HepG2 (cell line): ENCODE data around the gene SFXN5. TPM values are rescaled to one million over a fixed set of nuclear protein-coding genes. Genes with fewer than 3 reads are reported as not detected.

Source experiments
- ARNTL ChIP-seq: sonication (generic); formaldehyde crosslinking; IDR thresholded peaks from 2 replicates; pipeline ENCODE4 v1.4.0; 2020; ENCODE audit warnings: mild to moderate bottlenecking, missing genetic modification reagents
- ASH2L ChIP-seq: fragments of 300-600, 200-600 bp; sonication (generic); IDR thresholded peaks from 2 replicates; pipeline ENCODE4 v1.7.0; 2017; ENCODE audit warnings: low read depth, mild to moderate bottlenecking, moderate library complexity, mixed read lengths, low read length; ENCODE audit not compliant: insufficient read length
- CAMTA2 ChIP-seq: sonication (generic); formaldehyde crosslinking; IDR thresholded peaks from 2 replicates; pipeline ENCODE4 v1.4.0; 2020; ENCODE audit warnings: mild to moderate bottlenecking, missing genetic modification reagents, borderline replicate concordance
- MXD4 ChIP-seq: IDR thresholded peaks from 2 replicates; pipeline ENCODE4 v1.6.1; 2016; ENCODE audit warnings: mild to moderate bottlenecking, missing biosample characterization, missing genetic modification reagents
- PAX8 ChIP-seq: sonication (generic); formaldehyde crosslinking; IDR thresholded peaks from 2 replicates; pipeline ENCODE4 v1.8.0; 2022; ENCODE audit warnings: mild to moderate bottlenecking, missing genetic modification reagents, borderline replicate concordance
- ZNF101 ChIP-seq: sonication (generic); formaldehyde crosslinking; IDR thresholded peaks from 2 replicates; pipeline ENCODE4 v1.4.0; 2020; ENCODE audit warnings: mild to moderate bottlenecking, low read depth, missing genetic modification reagents, borderline replicate concordance
- ZNF205 ChIP-seq: IDR thresholded peaks from 2 replicates; pipeline ENCODE4 v1.6.1; 2018; ENCODE audit warnings: missing biosample characterization, missing genetic modification reagents
- ZNF773 ChIP-seq: sonication (generic); formaldehyde crosslinking; IDR thresholded peaks from 2 replicates; pipeline ENCODE4 v1.4.0; 2020; ENCODE audit warnings: missing genetic modification reagents, borderline replicate concordance
- polyA plus RNA-seq, 8 experiments: library from polyadenylated mRNA; depleted of rRNA in 3 of 8; stranded (reverse) in 7 of 8; unstranded in 1 of 8; fragments of >200 nt; fragmentation: Illumina TruSeq in 4 of 8; extraction: Trizol in 4 of 8; gene quantifications; 2 replicates each; pipeline versions ENCODE4 v1.2.1 to v1.2.3, GENCODE V29; 2011 to 2016; ENCODE audit warnings: low read depth in 4 of 8, missing spikeins in 1 of 8, mixed read lengths in 1 of 8; ENCODE audit not compliant: insufficient read depth in 1 of 8
- total RNA-seq, 5 experiments: library from RNA; depleted of rRNA; stranded (reverse); fragments of >200 nt; fragmentation: Illumina TruSeq; extraction: Trizol; gene quantifications; 2 replicates each; pipeline ENCODE4 v1.2.3, GENCODE V29; 2016; ENCODE audit warnings: low read depth in 1 of 5
- TF ChIP-seq, protein P1 (sequence below): sonication (generic); formaldehyde crosslinking; IDR thresholded peaks from 2 replicates; pipeline ENCODE4 v1.5.1; 2020; ENCODE audit warnings: missing genetic modification reagents, mild to moderate bottlenecking, borderline replicate concordance
- TF ChIP-seq, protein P2 (sequence below): sonication (generic); formaldehyde crosslinking; IDR thresholded peaks from 2 replicates; pipeline ENCODE4 v1.5.0; 2020; ENCODE audit warnings: mild to moderate bottlenecking, missing genetic modification reagents
- TF ChIP-seq, protein P3 (sequence below): sonication (generic); formaldehyde crosslinking; IDR thresholded peaks from 2 replicates; pipeline ENCODE4 v1.4.0; 2020; ENCODE audit warnings: missing genetic modification reagents, mild to moderate bottlenecking, borderline replicate concordance
- TF ChIP-seq, protein P4 (sequence below): sonication (generic); formaldehyde crosslinking; IDR thresholded peaks from 2 replicates; pipeline ENCODE4 v1.4.0; 2020; ENCODE audit warnings: missing genetic modification reagents
- TF ChIP-seq, protein P5 (sequence below): sonication (generic); formaldehyde crosslinking; IDR thresholded peaks from 2 replicates; pipeline ENCODE4 v1.8.1; 2023; ENCODE audit warnings: mild to moderate bottlenecking, inconsistent platforms, moderate library complexity, missing genetic modification reagents, borderline replicate concordance

SFXN5 gene
- total and polyA plus RNA-seq, 2 of the 13 experiments (the other 11 are each of a cell fraction or from before 2014, with no cell fraction given) = 34.9 to 37.4 TPM

DNA sequence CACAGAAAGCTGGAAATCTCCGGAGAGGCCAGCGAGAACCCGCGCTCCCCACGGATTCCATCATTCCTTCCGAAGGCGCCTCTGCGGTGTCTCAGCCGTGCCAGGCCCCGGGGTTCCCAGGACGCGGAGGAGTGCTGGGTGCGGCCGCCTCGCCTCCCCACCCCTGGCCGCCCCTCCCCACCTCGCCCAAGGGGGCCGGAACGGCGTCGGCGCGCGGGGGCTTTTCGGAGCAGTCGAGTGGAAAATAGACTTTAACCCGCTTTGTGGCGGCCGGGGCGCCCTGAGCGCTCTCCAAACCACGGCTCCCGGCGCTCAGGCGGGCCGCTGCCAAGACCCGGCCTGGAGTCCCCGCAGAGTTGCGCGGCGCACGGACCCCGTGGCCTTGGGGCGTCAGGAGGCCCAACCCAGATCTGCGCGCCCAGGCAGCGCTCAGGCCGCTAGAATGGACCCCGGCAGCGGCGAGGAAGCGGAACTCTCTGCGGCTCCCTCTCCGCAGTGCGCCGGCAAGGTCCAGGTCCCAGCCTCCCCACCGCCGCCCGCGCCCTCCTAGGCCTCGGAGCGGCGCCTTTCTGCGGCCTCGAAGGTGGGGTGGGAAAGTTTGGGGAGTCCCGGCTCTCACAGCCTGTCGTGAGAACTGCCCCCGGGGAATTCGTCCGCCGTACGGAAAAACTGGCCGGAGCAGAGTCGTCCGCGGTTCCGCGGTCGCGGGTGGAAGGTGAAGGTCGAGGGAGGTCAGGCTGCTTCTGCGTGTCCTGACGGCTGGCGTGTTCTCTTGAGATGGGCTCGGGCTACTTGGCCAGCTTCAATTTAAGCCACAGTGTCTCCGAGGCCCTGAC, 155.4 kb downstream of the SFXN5 start (continued):
- TF ChIP-seq, protein P1, sequence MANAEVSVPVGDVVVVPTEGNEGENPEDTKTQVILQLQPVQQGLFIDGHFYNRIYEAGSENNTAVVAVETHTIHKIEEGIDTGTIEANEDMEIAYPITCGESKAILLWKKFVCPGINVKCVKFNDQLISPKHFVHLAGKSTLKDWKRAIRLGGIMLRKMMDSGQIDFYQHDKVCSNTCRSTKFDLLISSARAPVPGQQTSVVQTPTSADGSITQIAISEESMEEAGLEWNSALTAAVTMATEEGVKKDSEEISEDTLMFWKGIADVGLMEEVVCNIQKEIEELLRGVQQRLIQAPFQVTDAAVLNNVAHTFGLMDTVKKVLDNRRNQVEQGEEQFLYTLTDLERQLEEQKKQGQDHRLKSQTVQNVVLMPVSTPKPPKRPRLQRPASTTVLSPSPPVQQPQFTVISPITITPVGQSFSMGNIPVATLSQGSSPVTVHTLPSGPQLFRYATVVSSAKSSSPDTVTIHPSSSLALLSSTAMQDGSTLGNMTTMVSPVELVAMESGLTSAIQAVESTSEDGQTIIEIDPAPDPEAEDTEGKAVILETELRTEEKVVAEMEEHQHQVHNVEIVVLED (CRISPR knock-in tag) = peak; percentile 73; the same call in 1 of the 2 replicates
- no peak for TF ChIP-seq ZNF101 (CRISPR knock-in tag)
- no peak for TF ChIP-seq ASH2L
- TF ChIP-seq, protein P2, sequence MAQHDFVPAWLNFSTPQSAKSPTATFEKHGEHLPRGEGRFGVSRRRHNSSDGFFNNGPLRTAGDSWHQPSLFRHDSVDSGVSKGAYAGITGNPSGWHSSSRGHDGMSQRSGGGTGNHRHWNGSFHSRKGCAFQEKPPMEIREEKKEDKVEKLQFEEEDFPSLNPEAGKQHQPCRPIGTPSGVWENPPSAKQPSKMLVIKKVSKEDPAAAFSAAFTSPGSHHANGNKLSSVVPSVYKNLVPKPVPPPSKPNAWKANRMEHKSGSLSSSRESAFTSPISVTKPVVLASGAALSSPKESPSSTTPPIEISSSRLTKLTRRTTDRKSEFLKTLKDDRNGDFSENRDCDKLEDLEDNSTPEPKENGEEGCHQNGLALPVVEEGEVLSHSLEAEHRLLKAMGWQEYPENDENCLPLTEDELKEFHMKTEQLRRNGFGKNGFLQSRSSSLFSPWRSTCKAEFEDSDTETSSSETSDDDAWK (CRISPR knock-in tag) = no peak
- 0 out of 2 replicates have a peak, but pooled peaks have one; percentile 56 for TF ChIP-seq PAX8 (CRISPR knock-in tag)
- TF ChIP-seq, protein P3, sequence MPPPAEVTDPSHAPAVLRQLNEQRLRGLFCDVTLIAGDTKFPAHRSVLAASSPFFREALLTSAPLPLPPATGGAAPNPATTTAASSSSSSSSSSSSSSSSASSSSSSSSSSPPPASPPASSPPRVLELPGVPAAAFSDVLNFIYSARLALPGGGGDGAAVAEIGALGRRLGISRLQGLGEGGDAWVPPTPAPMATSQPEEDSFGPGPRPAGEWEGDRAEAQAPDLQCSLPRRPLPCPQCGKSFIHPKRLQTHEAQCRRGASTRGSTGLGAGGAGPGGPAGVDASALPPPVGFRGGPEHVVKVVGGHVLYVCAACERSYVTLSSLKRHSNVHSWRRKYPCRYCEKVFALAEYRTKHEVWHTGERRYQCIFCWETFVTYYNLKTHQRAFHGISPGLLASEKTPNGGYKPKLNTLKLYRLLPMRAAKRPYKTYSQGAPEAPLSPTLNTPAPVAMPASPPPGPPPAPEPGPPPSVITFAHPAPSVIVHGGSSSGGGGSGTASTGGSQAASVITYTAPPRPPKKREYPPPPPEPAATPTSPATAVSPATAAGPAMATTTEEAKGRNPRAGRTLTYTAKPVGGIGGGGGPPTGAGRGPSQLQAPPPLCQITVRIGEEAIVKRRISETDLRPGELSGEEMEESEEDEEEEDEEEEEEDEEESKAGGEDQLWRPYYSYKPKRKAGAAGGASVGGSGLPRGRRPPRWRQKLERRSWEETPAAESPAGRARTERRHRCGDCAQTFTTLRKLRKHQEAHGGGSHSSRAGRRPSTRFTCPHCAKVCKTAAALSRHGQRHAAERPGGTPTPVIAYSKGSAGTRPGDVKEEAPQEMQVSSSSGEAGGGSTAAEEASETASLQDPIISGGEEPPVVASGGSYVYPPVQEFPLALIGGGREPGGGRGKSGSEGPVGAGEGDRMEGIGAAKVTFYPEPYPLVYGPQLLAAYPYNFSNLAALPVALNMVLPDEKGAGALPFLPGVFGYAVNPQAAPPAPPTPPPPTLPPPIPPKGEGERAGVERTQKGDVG (CRISPR knock-in tag) = 0 out of 2 replicates have a peak, but pooled peaks have one; percentile 18
- no peak for TF ChIP-seq ARNTL (CRISPR knock-in tag)
- 0 out of 2 replicates have a peak, but pooled peaks have one; percentile 52 for TF ChIP-seq ZNF773
- TF ChIP-seq, protein P4, sequence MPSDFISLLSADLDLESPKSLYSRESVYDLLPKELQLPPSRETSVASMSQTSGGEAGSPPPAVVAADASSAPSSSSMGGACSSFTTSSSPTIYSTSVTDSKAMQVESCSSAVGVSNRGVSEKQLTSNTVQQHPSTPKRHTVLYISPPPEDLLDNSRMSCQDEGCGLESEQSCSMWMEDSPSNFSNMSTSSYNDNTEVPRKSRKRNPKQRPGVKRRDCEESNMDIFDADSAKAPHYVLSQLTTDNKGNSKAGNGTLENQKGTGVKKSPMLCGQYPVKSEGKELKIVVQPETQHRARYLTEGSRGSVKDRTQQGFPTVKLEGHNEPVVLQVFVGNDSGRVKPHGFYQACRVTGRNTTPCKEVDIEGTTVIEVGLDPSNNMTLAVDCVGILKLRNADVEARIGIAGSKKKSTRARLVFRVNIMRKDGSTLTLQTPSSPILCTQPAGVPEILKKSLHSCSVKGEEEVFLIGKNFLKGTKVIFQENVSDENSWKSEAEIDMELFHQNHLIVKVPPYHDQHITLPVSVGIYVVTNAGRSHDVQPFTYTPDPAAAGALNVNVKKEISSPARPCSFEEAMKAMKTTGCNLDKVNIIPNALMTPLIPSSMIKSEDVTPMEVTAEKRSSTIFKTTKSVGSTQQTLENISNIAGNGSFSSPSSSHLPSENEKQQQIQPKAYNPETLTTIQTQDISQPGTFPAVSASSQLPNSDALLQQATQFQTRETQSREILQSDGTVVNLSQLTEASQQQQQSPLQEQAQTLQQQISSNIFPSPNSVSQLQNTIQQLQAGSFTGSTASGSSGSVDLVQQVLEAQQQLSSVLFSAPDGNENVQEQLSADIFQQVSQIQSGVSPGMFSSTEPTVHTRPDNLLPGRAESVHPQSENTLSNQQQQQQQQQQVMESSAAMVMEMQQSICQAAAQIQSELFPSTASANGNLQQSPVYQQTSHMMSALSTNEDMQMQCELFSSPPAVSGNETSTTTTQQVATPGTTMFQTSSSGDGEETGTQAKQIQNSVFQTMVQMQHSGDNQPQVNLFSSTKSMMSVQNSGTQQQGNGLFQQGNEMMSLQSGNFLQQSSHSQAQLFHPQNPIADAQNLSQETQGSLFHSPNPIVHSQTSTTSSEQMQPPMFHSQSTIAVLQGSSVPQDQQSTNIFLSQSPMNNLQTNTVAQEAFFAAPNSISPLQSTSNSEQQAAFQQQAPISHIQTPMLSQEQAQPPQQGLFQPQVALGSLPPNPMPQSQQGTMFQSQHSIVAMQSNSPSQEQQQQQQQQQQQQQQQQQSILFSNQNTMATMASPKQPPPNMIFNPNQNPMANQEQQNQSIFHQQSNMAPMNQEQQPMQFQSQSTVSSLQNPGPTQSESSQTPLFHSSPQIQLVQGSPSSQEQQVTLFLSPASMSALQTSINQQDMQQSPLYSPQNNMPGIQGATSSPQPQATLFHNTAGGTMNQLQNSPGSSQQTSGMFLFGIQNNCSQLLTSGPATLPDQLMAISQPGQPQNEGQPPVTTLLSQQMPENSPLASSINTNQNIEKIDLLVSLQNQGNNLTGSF = no peak
- no peak; the same call in 1 of the 2 replicates for TF ChIP-seq MXD4
- peak; percentile 96 for TF ChIP-seq ZNF205 (CRISPR knock-in tag)
- TF ChIP-seq CAMTA2 (CRISPR knock-in tag) = peak; percentile 78; the same call in 1 of the 2 replicates
- TF ChIP-seq, protein P5, sequence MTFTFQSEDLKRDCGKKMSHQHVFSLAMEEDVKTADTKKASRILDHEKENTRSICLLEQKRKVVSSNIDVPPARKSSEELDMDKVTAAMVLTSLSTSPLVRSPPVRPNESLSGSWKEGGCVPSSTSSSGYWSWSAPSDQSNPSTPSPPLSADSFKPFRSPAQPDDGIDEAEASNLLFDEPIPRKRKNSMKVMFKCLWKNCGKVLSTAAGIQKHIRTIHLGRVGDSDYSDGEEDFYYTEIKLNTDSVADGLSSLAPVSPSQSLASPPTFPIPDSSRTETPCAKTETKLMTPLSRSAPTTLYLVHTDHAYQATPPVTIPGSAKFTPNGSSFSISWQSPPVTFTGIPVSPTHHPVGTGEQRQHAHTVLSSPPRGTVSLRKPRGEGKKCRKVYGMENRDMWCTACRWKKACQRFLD (CRISPR knock-in tag) = no peak
